Activated naive CD4-positive, alpha-beta T cell treated with anti-CD3 and anti-CD28 coated beads, Interleukin-2, amount 50 U/mL, for 16 hours (primary cell): ENCODE measurements around the gene PATJ.
"Not testable (repeated sequence)": the region's sequence is repeated elsewhere in the genome, so short reads cannot be mapped to it uniquely, and the experiment has no call there.

Experiments
- DNase-seq: peaks from one replicate; pipeline ENCODE4 v3.0.0-alpha.2; 2020

PATJ gene

DNA sequence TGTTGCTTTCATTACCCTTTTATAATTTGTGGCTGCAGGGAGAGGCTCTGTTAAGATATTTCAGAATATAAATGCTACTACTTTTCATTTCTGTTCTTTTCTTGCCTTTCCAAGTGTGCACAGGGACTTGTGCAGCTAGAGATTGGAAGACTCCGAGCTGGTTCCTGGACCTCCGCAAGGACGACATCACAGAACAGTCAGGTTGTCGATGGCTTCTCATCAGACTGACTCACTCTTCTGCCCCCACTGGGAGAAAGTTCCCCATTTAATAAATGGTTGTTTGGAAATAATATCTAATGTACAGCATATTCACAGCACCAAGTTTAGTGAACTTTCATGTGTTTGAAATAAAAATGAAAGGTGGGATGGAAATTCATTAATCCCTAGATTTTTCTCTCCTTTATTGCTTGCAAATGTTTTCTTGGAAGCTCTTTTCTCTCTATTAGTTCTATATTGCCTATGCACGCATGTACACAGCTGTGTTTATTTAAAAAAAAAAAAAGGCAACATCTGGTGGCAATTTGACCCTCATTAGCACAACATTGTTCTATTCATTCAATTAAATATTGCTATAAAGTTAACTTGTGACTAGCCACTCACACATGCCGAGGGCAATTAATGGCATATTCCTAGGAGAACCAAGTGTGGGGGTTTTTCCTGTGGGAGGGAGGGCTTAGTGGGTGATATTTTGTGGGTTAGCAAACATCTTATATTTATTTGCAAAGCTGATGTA, 374.9 kb downstream of the PATJ start:
- DNase-seq = no peak

DNA sequence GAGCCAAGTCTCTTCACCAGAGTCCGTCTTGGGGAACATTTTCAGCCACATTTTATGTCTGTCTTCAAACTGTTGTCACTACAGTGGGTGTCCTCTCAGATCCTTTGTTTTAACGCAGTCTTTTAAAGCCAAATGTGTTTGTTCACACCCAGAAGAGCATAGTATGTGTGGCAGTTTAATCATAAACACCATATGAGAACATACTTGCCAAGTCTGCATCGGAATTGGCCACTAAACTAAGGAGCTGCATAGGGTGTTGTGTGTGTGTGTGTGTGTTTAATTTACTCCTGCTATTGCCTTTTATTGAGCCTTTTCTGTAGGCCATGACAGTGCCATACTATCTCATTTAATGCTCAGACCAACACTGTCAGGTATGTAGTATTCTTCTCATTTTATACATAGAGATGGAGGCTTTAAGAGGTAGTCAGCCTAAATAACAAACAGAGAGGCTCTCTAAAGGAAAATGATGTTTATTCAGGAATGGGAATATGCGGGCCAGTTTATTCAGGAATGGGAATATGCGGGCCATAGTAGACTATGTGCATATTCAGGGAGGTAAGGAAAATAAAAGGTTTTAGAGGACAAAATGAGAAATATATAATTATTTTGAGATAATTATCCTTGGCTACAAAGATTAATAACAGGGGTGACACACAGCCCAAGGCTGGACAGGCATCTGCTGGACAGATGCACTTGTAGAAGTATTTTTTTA, 384.5 kb downstream of the PATJ start:
- no peak for DNase-seq

DNA sequence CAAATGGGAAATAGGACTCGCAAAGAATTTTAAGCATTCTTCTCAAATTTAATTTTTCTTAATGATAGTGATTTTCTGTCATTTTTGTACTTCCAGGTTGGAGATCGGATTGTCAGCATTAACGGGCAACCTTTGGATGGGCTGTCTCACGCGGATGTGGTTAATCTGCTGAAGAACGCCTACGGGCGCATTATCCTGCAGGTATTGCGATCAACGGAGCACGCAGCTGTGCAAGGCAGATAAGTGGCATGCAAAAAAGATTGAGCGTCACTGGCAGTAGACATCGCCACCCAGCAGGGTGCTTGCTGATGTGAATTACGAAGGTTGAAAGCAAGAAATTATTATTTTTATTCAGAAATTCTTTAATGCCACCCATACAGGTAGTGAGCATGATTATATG, 386.5 kb downstream of the PATJ start:
- DNase-seq = no peak

DNA sequence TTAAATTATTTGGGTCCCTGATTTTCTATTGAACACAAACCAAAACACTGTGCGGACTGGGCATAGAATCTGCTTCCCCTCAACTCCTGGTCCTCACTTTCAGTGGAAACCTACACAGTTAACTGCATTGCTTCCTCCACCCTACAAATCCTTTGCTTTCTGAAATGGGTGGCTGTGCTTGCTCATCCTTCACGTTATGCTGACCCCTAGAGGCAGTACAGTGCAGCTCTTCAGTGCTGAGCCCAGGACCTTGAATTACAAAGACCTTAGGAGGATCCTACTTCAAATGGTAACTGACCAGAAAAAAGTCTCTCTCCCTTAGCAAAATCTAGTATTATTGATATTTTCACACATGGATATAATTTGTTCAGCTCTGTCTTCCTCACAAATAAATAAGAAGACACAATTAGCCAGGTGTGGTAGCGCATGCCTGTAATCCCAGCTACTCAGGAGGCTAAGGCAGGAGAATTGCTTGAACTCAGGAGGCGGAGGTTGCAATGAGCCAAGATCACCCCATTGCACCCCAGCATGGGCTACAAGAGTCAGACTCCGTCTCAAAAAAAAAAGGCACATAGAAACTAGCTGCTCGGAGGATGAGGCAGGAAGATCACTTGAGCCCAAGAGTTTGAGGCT, 388.9 kb downstream of the PATJ start:
- DNase-seq = peak; percentile 17

DNA sequence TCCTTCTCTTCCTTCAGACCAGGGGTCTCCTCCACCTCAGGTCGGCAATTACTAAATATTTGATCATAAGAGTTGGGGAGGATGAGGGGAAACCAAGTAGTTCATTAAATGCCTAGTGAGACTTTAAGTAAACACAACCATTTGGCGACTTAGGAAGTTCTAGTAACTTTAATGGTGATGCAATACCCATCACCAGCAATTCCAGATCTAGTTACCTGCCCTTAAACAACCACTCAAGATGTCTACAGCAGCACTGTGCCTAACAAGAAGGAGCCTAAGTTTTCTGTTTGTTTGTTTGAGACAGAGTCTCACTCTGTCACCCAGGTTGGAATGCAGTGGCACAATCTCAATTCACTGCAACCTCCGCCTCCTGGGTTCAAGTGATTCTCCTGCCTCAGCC, 395.7 kb downstream of the PATJ start:
- DNase-seq = no peak

DNA sequence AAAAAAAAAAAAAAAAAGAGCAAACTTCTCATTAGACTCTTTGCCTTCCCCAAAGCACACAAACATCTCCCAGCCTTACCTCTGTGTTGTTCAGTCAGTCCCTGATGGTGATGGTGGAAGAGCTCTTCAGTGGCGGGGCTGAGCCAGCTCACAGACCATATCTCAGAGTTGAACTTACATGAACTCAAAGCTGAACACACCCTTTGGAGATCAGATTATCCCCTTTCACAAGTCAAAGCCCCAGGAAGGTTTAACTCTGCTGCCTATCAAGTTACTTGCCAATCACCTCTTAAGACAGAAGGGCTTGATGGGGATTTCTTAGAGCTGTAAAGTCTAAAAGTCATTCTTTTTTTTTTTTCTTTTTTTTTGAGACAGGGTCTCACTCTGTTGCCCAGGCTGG, 397.1 kb downstream of the PATJ start:
- DNase-seq = no peak

DNA sequence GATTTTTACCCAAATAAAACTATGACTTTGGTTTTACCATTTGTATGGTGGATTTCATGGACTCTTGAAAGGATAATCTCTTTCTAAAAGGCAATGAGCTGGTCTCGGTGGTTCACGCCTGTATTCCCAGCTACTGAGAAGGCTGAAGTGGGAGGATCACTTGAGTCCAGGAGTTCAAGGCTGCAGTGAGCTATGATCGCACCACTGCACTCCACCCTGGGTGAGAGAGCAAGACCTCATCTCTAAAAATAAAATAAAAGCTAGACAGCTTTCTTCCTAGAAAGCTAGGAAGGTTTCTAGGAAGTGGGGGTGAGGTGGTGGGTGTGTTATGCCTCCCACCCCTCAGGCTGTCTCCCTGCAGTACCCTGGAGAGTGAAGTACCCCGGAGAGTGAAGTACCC, 398.4 kb downstream of the PATJ start:
- no peak for DNase-seq

DNA sequence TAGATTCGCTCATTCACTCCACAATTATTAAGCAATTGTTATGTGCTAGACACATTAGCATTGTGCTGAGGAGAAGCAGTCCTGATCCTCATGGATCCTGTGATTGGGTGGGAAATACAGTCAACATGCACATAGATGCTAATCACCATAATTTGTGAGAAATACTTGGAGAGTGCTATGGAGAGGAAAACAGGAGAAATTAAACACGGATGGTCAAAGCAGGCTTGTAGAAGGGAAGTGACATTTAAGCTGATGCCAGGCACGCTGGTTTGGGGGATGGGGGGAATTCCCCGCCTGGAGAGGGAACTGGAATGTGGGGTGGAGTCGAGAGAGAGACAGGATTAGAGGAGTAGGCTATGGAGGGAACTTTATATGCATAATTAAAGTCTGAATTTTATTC, 400.2 kb downstream of the PATJ start:
- DNase-seq = no peak

DNA sequence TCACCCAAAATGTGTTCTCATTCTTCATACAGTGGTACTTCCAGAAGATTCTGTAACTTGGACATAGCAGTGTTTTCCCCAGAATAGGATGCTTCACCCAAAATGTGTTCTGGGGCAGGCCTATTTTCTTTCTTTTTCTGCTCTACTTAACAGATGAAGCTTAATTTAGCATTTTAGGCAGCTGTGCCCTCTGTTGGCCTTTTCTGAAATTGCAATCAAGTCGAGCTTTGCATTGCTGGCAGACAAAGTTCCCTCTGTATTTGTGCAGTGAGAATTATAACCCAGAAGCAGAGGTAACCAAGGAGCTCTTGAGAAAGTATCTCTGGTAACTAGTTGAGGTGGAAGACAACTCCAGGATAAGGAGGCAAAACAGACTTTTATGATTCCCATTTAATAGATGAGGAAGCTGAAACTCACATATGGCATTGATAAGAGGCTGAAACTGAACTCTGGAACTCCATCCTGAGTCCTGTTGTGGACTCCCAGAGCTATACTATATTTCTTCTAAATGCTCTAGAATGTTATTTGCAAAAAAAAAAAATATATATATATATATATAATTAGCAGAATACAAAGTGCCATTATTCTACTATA, 402.1 kb downstream of the PATJ start:
- DNase-seq = peak; percentile 24

DNA sequence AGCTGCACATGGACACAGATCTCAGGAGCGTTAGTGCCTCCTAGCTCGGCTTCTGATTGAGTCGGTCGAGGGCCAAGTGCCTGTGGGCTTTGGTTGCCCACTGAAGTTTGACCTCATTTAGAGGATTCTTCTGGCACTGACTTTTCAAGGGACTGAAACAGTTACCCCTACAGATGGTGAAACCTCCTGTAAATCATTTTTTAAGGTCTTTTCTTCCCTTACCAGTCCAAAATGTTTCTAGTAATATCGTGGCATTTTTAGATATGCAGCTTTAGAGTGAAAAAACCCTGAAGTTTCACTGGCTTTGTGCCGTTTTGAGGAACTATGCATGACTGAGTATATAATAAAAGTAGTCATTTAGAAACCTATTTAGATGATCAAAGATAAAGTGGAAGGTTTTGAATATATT, 417.7 kb downstream of the PATJ start:
- DNase-seq = no peak

DNA sequence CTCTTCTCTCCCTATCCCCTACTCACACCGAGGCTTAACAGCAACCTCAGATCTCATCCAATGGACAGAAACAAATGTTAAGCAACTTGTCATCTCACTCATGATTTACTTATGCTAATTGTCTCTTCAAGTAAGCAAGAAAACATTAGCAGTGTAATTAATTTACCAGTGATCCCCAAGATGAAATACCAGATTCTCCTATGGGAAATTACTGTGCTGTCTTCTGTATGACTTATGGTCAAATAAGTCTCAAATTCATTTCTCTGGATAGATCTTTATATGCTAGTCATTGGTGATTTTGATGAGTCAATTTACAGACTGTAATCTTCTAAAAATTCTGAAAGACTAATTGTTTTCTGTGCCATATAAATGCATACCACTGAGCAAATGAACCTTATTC, 419.4 kb downstream of the PATJ start:
- no peak for DNase-seq

DNA sequence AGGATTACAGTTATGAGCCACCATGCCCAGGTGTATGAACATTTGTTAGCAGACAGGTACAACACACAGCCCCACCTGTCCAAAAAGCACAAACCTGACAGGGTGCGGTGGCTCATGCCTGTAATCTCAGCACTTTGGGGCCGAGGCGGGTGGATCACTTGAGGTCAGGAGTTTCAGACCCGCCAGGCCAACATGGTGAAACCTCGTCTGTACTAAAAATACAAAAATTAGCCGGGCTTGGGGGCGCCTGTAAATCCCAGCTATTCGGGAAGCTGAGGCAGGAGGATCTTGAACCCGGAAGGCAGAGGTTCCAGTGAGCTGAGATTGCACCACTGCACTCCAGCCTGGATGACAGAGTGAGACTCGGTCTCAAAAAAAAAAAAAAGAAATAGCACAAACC, 428.1 kb downstream of the PATJ start:
- DNase-seq = not testable (repeated sequence)

DNA sequence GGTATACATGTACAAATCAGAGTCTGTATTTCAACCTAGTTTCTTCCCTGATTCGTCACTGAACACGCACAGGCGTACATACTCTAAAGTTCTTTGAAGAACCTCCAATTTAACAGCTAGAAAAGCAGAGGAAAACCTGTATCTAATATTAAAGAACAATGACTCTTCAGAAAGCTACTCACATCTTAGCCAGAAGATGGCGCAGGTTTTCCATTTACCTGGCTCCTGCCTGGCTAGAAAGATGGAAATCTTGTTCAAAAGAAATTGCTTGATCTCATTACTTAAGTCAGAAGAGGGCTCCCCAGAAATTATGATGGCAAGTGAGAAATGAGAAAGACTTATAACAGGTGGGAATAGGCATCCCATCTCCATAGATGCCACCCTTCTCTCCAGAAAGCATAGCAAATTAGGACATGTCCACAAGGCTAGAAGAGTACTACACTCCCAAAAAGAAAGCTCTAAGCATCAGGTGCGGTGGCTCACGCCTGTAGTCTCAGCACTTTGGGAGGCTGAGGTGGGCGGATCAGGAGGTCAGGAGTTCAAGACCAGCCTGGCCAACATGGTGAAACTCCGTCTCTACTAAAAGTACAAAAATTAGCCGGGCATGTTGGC, 433.4 kb downstream of the PATJ start:
- peak; percentile 24 for DNase-seq

DNA sequence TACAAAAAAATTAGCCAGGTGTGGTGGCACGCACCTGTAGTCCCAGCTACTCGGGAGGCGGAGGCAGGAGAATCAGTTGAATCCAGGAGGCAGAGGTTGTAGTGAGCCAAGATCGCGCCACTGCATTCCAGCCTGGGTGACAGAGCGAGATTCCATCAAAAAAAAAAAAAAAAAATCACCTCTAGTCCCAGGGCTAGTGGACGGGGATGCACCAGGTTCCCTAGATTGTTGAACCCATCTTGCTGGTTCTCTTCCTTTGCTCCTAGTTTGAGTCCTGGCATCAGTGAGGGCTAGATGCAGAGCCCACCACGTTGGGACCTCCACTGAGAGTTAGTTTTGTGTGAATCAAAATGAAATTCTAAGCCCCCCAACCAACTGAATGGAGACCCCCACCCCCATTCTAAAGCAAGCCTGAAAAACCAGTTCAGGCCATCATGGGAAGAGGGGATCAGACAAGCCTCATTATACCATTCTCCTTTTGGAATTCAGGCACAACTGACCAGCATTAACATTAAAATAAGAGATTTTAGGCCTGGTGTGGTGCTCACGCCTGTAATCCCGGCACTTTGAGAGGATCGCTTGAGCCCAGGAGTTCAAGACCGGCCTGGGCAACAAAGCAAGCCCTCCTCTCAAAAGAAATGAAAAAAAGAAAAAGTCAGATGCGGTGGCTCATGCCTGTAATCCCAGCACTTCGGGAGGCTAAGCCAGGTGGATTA, 434.5 kb downstream of the PATJ start:
- no peak for DNase-seq

DNA sequence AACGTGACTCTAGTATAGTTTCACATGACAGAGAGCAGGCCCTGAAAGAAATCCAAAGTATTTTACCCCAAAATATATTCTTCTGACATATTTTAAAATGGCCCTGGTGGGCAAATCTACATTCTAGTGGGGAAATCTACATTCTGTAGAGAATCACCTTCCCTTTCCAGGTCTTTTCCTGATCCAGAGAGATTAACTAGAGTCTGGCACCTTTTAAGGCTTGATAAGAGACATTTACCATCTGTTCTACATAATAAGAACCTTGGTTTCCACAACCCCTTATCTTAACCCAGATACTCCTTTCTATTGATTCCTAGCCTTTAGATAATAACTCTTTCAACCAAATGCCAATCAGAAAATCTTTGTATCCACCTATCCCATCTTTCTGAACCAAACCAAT, 435.3 kb downstream of the PATJ start:
- no peak for DNase-seq

DNA sequence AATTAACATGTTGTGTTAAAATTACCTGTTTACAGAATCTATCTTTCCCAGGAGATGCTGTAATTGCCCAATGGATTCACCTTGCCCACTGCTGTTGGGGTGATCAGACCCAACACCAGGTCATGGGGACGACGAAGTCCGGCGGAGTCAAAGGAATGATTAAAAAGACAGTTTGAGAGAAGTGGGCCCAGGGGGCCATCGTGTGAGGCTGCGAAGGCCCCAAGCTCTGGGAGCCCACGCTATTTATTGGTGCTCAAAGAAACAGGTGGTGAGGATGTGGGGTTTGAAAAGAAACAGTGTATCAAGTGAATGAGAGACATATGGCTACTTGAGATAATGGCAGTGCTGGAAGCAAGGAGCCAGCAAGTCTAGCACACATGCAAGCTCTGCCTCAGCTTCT, 436.1 kb downstream of the PATJ start:
- DNase-seq = no peak

DNA sequence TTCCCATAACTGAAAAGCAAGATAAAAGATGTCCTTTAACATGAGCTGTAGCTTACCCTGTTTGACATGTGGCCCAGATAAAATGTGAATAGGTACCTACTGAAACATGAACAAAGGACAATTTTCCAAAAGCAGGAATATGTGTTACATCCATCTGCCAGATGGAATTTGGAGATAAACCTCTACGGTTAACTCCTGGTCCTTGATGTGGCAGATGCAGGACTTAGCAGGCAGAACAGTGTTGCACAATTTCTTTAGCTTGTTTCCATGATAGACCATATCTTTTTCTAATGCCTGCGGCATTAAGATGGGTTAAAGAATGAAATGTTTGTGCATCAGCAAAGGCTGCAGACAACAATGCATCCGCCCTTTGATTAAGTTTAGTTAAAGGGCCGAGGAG, 437.8 kb downstream of the PATJ start:
- DNase-seq = not testable (repeated sequence)

DNA sequence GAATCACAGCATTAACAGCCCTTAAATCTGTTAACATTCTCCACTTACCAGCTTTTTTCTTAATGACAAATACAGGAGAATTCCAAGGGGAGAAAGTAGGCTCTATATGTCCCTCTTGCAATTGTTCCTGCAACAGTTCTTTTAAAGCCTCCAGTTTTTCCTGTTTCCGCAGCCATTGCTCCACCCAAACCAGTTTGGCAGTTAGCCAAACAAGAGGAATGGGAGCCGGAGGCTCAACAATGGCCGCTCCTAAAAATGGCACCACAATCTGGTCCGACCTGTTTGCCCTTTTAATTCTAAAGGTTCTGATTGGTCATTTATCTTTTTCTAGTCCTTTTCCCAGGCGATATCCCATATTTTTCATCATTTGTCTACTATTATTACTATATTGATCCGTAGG, 438.4 kb downstream of the PATJ start:
- DNase-seq = no peak

DNA sequence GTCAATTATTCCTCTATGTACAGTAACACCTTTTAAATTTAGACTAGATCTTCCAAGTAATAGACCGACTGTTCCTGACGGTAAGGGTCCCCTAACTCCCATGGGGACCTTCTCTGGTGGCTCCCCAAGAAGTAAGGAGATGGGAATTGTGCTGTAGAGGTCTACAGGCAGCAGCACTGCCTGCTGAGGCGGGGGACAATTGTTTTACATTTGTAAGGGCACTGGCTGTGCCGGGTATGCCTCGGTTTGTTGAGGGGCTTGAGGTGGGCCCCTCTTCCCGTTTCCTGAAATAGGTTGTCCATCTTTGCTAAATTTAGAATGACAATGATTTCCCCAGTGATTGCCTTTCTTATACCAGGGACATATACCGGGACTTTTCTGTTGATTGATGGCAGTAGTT, 439.3 kb downstream of the PATJ start:
- no peak for DNase-seq

DNA sequence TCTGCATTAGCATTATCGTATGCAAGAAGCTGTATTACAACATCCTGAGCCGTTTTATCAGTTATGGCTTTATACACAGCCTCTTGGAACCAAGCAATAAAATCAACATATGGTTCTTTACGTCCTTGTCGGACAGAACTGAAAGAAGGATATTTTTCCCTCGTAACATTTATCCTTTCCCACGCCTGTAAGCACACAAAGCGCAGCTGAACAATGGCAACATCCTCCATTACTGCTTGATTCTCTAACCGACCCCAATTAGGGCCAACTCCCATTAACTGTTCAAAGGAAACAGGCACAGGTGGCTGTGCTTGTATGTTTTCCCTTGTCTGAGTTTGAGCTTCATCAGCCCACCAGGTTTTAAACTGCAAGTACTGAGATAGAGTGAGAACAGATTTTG, 439.9 kb downstream of the PATJ start:
- DNase-seq = not testable (repeated sequence)

DNA sequence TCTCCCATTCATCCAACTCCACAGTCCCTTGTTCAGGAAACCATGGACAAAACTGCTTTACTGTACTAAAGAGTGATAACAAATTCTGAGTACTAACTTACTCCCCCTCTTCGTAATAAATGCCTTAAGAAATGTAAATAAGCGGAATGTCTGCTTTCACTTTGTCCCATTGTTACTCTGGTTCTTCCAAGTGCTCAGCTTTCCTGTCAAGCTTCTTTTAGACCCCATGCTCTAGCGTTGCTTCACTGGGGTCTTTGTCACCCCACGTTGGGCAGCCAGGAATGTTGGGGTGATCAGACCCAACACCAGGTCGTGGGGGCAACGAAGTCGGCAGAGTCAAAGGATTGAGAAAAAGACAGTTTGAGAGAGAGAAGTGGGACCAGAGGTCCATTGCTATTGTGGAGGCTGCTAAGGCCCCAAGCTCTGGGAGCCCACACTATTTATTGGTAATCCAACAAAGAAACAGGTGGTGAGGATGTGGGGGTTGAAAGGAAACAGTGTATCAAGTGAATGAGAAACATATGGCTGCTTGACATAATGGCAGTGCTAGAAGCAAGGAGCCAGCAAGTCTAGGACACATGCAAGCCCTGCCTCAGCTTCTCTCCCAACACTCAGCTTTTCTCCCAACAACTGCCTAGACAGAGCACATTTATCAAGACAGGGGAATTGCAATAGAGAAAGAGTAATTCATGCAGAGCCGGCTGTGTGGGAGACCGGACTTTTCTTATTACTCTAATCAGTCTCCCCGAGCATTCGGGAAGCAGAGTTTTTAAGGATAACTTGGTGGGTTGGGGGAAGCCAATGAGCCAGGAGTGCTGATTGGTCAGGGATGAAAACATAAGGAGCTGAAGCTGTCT, 441.1 kb downstream of the PATJ start:
- not testable (repeated sequence) for DNase-seq

DNA sequence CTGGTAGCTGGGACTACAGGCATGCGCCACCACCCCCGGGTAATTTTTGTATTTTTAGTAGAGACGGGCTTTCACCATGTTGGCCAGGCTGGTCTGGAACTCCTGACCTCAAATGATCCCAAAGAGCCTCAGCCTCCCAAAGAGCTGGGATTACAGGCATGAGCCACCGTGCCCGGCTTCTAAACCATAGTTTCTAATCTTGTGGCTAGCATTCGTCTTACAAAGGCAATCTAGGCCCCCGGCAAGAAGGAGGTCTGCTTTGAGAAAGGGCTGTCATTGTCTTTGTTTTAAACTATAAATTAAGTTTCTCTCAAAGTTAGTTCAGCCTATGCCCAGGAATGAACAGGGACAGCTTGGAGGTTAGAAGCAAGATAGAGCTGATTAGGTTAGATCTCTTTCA, 442.1 kb downstream of the PATJ start:
- DNase-seq = no peak
